ENCODE results near the gene NFAT5.
"Not testable (repeated sequence)": the region's sequence is repeated elsewhere in the genome, so short reads cannot be mapped to it uniquely, and the experiment has no call there.

The NFAT5 gene

GRCh38 chr16:69565671-69566239, at the start of gene NFAT5:
TSS of gene NFAT5 (plus strand) at chr16:69565966. CDS start at chr16:69566302, 336 bp downstream.
- no peak for TF ChIP-seq CTCF (IDR thresholded peaks at IDR 0.05)
- DNase-seq (ENCODE audit: low spot score): peak; percentile 91
- Histone ChIP-seq H3K4me3 (peak within 1 kb of the TSS; percentile 100), H3K27ac (peak within 1 kb of the TSS; percentile 99 to 100)

- H3K4me3 ChIP-seq; H3K27ac ChIP-seq; DNase-seq (ENCODE audit: low spot score): not testable (repeated sequence)
Observed at GRCh38 chr16:69517914-69518313, 47.9 kb upstream of the NFAT5 start.

GRCh38 chr16:69520413-69520799, 45.4 kb upstream of the NFAT5 start:
- no peak for DNase-seq (ENCODE audit: low spot score)
- H3K27ac ChIP-seq: no peak overlapping the region
- TF ChIP-seq CTCF (IDR thresholded peaks at IDR 0.05): no peak
- H3K4me3 ChIP-seq: no peak overlapping the region

- no peak for DNase-seq (ENCODE audit: low spot score)
- no peak overlapping the region for H3K4me3 ChIP-seq
- no peak overlapping the region for H3K27ac ChIP-seq
- no peak for TF ChIP-seq CTCF (IDR thresholded peaks at IDR 0.05)
Observed at GRCh38 chr16:69520800-69521602, 44.8 kb upstream of the NFAT5 start.

GRCh38 chr16:69522041-69522578, 43.7 kb upstream of the NFAT5 start:
- TF ChIP-seq CTCF (IDR thresholded peaks at IDR 0.05): no peak
- DNase-seq (ENCODE audit: low spot score): no peak
- Histone ChIP-seq H3K27ac (no peak overlapping the region), H3K4me3 (no peak overlapping the region)

- no peak overlapping the region for H3K4me3 ChIP-seq
- H3K27ac ChIP-seq: no peak overlapping the region
- TF ChIP-seq CTCF (IDR thresholded peaks at IDR 0.05): no peak
- no peak for DNase-seq (ENCODE audit: low spot score)
Observed at GRCh38 chr16:69522732-69523404, 42.9 kb upstream of the NFAT5 start.

GRCh38 chr16:69523566-69524305, 42.0 kb upstream of the NFAT5 start:
- no peak for DNase-seq (ENCODE audit: low spot score)
- no peak for TF ChIP-seq CTCF (IDR thresholded peaks at IDR 0.05)
- Histone ChIP-seq H3K4me3 (no peak overlapping the region), H3K27ac (no peak overlapping the region)
